T-helper 9 cell (primary cell): ENCODE measurements around the gene MLLT3.

Source experiments
- DNase-seq: peaks from one replicate; pipeline ENCODE4 v3.0.0-alpha.2; 2020

MLLT3 gene

DNA sequence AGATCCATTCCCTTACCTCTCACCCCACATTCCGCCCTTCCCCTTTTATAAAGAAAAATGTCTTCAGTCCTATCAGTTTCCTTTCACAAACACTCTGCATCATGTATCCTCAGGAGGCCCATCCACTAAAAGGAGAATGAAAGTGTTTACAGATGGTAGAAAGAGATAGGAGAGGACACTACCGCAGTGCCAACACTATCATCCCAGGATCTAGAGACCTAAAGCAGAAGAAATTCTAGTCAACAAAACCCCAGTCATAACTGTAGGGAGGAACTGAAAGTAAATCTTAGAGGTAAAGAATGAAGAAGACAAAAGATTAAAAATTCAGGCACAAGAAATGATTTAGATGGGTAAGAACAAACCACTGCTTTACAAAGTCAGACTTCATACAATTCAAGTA is 114.1 kb downstream of the MLLT3 start:
- DNase-seq, result no peak

DNA sequence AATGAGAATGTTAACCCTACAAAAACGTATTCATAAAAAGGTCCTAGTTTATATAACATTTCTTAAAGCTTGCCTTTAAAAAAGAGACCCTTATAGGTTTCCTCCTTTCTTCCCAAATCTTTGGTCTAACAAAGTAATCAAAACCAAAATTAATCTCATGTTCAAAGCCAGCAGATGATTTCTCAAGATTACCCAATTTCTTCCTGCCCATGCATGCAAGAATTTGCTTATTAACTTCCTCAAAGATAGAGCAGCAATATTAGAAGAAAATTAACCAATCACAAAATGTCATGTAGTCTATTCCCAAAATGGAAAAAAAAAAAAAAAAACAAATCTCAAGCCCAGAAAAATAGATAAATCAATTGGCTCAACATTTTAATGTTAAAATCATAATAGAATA is 114.9 kb downstream of the MLLT3 start:
- no peak for DNase-seq

DNA sequence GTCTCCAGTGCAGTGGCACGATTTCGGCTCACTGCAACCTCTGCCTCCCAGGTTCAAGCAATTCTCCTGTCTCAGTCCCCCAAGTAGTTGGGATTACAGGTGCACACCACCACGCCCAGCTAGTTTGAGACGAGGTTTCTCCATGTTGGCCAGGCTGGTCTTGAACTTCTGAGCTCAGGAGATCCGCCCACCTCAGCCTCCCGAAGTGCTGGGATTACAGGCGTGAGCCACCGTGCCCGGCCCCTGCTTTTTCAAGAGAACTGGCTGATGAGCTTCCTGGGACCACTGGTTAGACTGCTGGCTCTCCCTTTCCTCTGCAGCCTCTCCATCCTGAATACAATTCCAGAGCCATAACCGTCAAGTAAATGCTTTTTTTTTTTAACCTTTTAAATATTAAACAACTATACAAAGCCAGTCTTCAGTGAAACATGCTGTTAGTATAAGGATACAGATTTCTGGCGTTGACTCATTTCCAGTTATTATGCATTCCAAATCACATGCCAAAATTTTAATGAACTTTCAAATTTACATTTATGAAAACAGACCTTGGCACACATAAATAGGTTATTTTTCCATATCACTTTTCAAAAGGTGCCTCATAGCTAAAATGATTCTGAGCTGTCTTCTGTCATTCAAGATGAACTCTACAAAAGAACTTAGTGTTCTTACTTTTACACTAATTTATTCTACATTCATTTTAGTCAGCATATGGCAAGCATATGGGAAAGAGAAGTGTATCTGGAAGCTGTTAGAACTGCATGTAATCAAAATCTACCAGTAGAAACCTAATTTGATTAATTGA is 116.0 kb downstream of the MLLT3 start:
- DNase-seq, result no peak

DNA sequence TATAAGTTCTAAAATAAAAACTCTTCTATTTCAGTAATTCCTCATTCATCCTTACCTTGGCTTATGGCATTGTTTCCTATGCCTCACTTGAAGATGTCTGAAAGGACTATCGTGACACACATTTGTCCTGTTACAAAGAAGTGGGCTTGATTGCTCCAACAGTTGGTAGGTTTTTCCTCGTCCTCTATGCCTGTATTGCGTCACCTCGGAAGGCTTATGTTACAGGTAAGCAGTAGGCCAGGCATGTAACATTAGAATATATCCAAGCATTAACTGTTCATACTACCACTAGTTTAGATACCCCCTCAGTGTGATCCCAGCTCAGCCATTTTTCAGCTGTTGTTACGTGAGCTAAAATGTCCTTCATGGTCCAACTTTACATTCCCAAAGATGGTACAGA is 116.7 kb downstream of the MLLT3 start:
- no peak for DNase-seq

DNA sequence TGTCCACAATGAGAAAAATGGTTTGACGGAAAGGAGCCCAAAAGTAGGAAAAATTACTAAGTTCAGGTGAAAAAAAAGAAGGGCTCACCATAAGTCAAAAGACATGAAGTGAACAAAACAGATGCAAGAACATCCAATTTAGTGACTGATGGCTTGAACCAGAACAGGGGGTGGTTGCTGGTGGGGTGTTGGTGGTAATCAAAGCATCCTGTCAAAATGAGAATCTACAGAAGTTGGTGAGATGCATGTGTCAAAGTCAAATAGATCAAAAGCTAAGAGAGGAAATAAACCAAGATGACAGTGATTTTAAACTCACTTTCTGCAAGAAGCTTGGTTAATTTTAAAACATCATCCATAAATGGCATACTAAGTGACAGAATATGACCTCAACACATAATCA is 117.4 kb downstream of the MLLT3 start:
- DNase-seq, result no peak

DNA sequence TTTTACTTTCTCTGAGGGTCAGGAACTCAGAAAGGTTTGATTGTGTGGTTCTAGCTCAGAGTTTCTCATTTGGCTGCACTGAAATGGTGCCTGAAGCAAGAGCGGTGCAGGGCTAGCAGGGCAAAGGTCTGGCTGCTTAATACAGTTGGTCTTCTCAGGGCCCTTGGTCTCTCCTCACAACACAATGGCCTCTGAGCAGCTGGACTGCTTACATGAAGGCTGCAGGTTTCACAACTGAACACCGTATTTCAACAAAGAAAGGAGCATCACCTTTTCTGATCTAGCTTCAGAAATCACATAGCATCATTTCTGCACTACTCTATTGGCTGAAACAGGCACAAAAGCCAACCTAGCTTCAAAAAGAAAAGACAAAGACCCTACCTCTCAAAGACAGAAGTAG is 122.2 kb downstream of the MLLT3 start:
- DNase-seq, result no peak

DNA sequence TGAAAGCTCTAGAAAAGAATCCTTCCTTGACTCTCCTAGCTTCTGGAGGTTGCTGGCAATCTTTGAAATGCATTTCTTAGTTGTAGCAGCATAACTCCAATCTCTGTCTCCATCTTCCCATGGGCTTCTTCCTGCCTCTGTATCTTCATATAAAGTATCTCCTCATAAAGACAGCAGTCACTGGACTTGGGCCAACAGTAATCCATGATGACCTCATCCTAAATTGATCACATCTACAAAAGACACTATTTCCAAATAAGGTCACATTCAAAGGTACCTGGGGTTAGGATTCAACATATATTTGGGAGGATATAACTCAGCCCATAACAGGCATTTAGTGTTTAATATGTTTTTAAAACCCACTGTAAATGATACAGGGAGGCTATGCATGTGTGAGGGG is 123.3 kb downstream of the MLLT3 start:
- no peak for DNase-seq

DNA sequence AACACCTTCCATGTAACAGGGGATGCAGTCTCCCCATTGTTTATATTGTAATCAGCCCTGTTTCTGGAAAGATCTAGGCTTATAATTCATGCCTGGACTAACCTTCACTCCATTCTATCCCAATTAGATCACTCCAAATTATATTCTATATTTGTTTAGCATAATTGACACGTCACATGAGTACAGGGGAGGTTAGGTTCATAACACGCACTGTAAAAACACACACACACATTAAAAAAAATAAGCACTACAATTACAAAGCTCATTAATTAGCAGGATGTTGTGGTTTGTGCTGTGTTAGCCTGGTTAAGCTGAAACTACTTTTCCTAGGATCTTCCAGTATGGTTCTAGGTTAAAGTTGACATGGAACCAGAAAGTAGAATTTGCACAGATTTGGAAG is 126.0 kb downstream of the MLLT3 start:
- DNase-seq, result no peak

DNA sequence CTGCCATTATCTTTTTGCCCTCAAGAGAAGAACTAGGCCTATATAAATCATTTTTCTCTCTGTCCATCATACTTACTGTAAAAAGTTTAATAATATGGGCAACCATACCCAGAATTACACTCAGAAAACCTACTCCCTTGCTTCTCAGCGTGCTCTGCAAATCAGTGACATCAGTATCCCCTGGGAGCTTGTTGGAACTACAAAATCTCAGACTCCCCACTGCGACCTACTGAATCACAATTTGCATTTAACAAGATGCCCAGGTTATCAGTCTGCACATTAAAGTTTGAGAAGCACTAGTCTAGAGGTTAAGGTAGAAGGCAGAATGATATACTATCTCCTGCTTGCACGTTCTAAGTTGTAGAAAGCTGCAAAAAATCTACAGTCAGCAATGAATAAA is 127.2 kb downstream of the MLLT3 start:
- DNase-seq, result no peak

DNA sequence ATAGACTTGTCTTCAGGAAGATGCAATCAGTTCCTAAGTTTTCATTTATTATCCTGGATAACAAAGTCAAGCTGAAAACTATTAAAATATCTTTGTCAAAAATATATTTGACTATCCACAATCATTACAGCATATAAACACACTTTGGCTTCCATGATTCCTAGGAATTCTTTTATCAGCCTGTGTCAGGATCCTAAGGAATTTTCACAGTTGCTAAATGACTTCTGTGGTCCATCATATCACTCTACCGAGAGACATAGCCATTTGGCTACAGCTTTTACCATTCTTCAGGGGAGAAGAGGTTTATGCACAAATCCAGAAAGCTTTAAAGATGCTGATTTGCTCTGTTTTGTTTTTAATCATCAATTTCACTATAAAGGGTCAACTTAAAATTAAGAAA is 128.3 kb downstream of the MLLT3 start:
- DNase-seq, result no peak

DNA sequence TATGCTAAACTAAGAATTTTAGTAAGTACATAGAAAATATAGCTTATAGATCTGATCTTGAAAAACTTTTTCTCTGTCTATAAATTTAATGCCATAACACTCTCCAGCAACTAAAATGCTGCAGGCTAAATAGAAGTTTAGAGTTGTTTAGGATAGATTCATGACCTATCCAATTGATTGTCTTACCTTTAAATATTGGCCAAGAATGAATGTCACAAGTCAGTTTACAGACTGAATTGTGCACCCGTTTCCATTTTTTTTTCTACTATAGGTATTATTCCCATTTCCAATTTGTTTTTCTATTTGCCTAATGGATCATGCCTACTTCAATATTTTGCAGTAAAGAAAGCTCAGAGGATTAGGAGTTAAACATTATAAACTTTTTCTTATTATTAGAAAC is 129.5 kb downstream of the MLLT3 start:
- DNase-seq, result no peak

DNA sequence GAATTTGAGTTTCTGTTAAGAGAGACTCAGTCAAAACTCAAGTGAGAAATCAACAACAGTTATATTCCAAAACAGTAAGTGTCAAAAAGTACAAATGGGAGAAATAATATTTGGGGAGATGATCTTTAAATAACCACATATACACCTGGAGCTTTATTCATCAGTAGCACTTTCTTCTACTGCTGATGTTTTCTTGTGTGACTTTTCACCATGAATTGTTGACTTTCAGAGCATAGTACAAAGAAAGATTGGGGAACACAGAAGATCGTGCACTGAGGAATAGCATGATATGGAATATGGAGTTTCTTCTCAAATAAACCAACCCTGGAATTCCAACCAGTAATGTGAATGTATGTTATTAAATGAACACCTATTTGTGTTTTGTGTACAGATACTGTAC is 130.7 kb downstream of the MLLT3 start:
- DNase-seq, result no peak

DNA sequence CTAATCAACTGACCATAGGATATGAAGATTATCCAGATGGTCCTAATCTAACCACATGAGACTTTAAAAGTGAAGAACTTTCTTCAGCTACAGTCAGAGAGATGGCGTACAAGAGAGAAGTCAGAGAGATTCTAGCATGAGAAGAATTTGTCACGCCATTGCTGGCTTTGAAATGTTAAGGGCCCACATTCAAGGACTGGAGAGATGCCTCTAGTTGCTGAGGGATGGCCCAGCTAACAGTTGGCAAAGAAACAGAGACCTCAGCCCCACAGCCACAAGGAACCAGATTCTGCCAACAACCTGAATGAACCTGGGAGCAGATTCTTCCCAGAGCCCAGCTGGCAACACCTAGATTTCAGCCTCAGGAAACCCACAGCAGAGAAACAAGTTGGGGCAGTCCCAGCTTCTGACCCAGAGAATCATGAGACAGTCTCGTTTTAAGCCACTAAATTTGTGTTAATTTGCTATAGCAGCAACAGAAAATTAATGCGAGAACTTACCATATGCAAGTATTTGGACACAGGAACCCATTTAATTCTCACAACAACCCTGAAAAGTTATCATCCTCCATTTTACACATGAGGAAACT is 132.0 kb downstream of the MLLT3 start:
- no peak for DNase-seq

DNA sequence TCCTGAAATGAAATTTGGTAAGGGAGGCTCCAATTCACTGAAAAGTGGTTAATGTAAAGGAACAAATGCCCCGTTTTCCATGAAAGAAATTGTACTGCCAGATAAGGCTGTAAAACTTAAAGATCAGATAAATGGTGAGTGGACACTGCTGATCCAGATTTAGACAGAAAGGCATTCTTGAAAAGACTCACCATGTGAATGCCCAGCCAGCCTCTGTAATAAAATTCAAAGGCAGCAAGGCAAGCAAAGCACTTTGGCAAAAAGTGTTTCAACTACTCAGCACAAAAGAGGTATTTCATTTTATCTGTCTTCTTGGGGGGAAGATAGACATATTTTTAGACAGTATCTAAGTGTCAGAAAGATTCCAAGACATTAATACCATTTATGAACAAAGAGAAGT is 133.6 kb downstream of the MLLT3 start:
- DNase-seq, result no peak

DNA sequence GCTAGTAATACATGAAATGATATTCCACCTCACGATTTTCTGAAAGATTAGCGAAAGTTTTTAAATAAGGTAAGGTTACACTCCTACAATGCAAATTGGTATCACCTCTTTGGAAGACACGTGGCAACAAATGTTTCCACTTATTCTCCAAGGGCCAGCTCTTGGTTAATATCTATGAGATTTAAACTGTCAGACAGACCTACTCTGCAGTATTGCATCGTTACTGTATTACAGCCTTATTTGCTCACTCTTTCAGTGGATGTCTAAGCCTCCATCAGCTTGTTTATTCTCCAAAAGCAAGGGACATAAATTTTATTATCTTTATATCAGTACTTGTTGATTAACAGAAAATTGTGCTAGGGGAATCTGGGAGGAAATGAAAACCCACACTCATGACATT is 135.7 kb downstream of the MLLT3 start:
- no peak for DNase-seq

DNA sequence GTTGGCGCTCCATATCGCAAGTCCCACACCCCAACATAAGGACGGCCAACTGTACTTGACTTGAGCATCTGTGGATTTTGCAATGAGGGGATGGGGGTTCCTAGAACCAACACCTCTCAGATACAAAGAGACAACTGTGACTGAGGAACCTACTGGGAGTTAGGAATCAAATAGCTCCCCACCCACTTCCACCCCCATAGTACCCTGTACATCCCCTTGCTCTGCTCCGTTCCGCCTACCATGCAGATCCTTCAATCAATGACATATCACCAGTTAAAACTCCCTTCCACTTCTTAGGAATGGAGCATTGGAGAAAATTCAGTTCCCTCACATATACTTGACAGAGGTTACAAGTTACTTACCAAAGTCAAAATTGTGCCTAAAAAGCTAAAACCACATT is 140.9 kb downstream of the MLLT3 start:
- no peak for DNase-seq

DNA sequence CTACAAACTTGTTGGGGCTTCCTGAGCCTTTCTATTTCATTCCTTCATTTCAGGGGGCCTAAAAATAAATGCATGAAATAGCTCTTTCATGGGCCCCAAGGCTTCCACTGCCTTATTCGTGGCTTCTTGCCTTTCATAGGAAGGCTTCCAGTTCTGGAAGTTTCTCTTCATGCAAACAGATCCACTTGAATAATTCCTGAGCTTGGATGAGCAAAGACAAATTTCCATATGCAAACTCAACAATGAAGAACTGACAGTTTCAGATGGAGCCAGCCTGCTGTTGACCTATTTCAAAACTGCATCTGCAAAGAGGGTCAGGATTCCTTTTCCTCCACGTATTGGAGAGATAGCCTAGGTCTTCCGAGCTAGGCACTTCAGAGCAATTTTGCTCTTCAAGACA is 142.1 kb downstream of the MLLT3 start:
- DNase-seq, result no peak

DNA sequence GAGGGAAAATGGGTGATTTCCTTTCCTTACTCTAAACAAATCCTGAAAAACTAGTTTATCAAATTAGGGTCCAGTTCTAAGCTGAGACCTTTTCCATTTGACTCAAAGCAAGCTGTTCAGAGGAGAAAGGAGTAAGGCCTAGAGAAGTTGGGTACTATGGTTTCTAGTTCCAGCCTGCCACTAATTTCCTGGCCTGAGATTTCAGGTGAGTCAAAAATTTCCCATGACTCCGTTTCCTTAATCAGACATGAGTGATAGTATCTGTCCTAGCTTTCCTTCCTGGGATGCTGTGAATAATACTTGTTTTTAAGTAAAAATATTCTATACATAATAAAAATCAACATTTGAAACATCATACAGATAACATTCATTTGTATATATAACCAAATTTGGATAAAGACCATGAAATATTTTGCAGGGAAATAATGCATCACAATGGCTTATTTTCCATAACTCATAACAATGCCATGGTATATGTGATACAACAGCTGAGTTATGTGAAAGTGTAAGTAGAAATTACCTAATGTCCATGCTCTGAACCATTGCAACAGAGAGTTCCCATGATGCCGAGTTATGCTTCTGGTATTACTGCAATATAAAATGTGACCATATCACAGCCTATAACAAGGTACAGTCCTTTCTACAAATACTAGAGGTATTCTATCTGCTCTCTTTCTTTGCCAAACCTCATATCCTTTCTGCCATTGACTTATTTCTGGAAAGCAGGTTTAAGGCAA is 142.7 kb downstream of the MLLT3 start:
- DNase-seq, result no peak

DNA sequence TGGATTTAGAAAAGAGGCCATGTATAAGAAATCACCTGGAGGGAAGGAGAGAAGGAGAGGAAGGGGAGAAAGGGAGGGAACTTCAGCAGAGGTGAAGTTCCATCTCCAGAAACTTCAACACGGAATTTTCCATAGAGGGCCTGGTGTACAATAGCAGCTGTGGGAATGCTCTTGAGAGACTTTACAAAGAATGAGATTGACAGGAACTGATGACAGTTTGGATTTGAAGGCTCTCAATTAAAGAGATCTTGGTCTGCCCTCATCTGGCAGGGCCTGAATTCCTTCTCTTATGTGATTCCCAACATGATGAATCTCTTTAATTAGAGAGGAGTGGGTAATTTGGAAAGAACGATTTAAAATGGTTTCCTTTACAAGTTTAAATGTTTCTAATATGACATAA is 143.5 kb downstream of the MLLT3 start:
- no peak for DNase-seq

DNA sequence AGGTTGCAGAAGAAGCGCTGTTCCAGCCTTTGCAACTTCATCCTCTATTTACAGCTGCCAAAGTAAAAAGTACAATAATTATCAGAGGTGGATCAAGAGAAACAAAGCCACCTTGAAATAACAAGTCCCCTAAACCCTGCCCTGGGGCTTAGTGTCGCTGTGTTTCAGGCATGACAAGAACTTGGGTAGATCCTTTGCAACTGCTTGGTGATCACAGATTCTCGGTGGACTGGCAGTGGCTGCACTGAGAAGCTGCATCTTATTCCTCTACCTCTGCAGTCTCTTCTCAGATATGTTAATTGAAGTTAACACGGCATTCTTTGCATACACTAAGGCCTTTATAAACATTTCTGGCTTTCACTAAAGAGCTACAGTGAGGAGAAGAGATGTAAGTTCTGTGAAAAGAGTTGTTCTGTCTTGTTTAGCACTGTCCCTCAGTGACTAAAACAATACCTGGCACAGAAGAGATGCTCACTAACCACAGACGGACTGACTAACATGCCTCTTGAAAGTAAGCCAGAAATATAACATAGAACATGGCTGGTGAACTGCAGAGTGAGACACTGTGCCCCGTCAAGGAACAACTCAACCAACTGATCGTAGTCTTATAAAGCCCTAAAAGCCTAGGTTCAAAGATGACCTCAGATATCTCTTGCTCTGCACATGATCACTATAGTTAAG is 144.2 kb downstream of the MLLT3 start:
- DNase-seq, result no peak

DNA sequence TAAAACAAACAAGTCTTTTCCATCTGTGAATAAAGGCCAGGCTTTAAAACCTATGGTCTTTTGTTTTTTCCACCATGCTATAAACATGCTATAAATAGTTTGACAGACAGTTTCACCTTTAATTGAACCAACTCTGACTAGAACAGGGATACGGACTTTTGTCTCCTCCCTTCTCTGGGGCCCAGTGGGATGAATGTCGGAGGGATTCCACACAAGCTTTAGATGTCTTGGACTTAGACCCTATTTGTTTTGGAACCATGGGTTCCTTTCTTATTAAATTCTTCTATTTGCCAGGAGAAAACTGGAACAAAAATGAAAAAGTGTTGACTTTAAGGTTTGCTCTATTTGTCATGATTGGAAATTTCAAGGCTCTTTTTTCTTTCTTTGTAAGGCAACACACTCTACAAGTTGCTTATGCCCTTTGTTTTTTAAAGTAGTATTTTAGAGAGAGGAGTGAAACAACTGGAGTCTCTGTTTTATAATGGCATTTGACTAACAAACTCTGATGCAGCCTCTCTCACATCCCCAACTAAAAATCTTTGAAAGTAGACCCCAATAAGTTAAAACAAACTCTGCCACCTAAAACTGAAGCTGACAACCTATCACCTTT is 145.3 kb downstream of the MLLT3 start:
- DNase-seq, result no peak

DNA sequence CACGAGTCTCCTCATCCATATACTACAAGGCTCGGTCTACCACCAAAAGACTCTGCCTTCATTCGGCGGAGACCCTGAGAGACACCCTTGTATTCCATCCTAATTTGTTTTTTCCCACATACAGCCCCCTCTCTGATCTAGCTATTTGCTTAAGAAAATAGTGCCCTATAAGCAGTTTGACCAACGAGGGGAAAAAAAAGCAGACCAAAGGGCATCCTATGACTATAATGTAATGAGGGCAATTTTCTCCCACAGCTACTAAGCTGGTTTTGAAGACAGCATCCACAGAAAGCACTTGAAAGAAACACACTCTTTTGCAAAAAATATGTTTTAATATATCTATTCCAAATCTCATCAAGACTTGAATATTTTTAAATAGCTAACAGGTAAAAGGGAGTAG is 147.8 kb downstream of the MLLT3 start:
- DNase-seq, result no peak

DNA sequence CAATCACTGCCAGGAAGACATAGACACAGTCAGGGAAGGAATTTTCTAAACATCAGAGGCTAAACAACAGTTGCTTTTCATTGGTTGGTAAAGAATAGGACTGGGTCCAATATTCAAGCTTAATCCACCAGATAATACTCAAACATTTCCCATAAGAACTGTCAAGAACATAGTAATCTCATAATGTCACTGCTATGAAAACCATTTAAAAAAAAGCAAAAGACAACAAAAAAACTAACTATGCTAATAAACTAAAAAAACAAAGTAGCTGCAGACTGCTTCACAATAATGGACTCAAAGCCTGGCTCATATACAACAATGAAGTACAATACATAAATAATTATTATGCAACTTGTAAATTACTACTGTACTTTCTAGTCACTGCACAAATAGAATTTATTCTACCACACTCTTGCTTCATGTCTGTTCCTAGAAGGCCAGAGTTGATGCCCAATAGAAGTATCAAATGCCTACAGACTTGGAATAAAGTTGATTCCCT is 148.7 kb downstream of the MLLT3 start:
- no peak for DNase-seq
